NCI-H1436 treated with DMSO at 0.1 percent for 48 hours (cell line): ENCODE measurements around the gene THAP7.

Experiments used
- DNase-seq: peaks from one replicate; lab custom pipeline; 2025; lab: John Stamatoyannopoulos, UW

THAP7 gene

GRCh38 chr22:20964090-20964798 is 37.7 kb downstream of the THAP7 start:
- DNase-seq = no peak

- no peak for DNase-seq
Measured at GRCh38 chr22:20963201-20964052, 38.5 kb downstream of the THAP7 start.

DNA sequence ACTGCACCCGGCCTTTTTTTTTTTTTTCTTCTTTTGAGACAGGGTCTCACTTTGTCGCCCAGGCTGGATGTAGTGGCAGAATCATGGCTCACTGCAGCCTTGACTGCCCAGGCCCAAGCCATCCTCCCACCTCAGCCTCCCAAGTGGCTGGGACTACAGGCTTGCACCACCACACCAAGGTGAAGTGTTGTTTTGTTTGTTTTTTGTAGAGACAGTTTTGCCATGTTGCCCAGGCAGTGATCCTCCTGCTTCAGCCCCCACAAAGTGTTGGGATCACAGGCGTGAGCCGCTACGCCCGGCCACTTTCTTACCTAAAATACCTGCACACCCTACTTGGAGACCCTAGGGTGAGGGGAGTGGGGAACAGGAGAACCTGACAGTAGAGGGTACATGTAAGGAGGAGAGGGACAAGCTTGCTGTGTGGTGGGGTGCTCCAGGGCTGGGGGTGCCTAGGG is 39.4 kb downstream of the THAP7 start:
- DNase-seq = no peak

DNA sequence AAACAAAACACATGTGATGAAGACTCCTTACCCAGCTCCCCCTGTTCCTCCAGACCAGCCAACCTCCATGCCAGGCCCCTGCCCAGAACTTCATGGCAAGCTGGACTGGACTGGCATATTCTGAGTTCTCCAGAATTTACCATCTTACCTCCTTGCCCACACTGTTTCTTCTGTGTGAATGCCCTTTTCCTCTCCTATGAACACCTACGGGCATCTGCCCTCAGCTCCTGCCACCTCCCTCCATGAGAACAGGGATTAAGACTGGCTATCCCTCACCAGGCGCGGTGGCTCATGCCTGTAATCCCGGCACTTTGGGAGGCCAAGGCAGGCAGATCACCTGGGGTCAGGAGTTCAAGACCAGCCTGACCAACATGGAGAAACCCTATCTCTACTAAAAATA is 41.3 kb downstream of the THAP7 start:
- DNase-seq = no peak

- no peak for DNase-seq
Measured at GRCh38 chr22:20959578-20960461, 42.1 kb downstream of the THAP7 start.

DNA sequence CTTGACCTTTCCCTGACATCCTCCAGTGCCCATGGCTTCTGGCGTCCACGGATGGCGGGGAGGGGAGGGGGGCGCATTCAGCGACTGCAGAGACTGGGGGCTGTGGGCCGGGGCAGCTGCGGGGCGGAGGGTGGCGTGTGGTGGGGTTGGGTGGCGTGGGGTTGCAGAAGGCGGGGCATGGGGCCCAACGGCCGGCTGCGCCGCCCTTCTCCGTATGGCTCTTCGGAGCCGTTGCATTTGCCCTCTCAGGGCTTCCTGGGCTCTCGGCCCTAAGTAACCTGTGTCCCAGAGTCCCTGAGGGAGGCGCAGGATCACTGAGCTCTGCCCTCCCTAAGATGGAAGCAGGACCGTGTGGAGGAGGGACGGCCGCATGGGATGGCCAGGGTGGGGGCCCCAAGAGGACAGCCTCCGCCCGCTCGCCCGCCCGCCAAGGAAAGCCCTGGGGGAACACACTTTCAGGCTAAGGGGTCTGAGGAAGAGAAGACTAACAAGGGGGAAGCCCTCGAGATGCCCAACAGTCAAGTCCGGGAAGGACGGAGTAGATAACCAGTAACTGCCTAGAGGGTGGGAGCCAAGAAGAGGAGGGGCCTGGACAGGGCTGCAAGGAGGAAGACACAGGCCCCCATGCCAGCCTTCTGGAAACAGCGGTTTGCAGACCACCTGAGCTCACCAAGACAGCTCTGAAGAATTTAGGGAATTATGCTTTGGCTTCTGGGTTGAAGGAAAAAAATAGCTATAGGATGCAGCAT is 44.1 kb downstream of the THAP7 start:
- no peak for DNase-seq

DNA sequence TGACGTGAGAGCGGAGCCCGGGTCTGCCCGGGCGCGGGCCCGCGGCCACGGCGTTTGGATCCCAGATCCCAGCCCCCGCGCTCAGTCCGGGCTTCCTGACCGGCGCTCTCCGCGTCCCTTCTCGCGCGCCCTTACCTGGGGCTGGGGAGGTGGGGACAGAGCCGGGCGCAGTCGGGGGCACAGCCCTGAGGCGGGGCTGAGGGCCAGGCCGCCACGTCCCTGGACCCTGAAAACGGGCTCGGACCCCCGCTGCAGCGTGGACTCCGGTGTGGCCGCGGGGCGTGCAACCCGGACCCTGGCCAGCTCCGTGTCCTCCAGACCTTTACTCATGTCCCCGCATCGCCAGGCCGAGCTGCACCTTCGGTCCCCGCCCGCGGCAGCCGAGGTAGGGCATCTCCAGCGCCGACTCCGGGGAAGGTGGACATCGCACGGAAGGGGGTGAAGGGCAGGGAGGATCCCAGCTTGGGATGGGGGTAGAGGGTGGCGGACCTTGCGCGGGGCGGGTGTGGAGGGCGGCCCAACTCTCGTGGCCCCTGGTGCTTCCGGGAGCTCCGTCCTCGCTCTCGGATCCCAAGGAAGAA is 44.7 kb downstream of the THAP7 start:
- no peak for DNase-seq

GRCh38 chr22:20956258-20957101 is 45.4 kb downstream of the THAP7 start:
- DNase-seq = no peak

DNA sequence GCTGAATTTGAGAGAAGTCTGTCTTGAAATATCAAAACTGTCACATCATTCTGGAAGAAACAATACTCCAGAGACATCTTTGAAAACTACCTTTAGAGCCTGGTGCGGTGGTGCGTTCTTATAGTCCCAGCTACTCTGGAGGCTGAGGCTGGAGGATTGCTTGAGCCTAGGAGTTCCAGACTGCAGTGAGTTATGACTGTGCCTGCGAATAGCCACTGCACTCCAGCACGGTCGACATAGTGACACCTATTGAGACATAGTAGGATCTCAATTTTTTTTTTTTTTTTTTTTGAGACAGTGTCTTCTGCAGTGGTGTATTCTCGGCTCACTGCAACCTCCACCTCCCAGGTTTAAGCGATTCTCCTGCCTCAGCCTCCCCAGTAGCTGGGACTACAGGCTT is 46.4 kb downstream of the THAP7 start:
- DNase-seq = no peak

- DNase-seq = no peak
Measured at GRCh38 chr22:20953668-20954500, 48.0 kb downstream of the THAP7 start.

DNA sequence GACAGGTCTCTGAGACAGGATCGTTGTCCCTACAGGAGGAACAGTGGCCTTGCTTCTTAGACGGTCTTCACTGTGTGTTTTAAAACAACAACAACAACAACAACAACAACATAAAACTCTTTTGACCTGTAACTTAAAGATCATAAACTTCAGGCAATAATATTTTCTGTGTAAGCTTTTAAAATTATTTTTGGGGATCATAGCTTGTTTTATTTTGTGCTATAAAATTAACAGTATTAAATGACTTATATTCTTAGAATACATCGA is 48.6 kb downstream of the THAP7 start:
- DNase-seq = no peak

DNA sequence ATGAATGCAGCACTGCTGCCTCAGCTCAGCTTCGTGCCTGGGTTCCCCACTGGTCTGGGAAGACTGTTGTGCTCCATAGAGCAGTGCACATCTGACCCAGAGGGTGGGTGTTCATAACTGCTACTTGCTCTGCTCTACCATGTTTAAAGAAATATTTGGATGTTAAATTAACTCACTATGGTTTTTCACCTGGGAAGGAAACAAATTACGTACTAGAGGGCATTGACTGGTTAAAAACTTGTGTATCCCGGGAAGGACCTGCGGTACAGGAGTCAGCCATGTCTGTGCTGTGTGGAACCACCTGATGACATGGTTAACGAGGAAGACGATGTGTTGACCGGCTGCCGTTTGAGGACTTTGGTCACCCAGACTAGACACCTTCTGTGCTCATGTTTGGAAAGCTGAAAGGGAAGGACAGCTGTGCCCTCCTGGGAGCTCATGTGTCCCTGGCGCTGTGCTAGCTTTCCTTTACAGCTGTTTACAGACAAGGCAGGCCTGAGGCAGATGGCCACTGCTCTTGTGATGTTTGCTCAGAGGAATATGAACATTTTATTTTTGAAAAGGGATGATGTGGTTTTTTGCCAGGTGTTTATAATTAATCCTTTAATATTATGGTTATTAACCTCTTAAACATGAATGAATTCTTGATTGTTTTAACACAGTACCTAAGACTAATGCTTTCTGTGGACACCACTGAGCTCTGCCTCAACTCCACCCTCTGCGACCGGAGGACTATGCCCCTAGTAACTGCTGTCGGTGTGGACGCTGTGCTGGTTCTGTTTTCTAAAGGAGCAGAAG is 49.2 kb downstream of the THAP7 start:
- DNase-seq = no peak

DNA sequence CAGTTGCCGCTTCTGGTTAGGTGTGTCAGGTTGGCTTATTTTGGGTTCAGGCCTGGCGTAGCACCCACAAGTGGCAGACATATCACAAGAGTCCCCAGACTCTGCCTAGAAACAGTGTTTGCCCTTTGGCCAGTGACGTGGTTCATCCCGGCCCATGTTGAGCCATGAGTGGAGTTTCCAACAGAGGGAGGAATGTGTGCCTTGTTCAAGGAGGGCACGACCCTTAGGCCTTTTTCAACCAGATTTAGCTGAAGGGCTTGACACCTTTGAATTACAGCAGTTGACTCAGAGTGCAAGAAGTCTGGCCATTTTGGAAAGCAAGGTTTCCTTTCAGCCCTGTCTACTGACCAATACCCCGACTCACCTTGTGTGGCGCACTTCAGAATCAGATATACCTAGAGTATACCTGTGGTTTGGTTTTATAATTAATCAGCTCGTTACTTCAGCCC is 50.0 kb downstream of the THAP7 start:
- DNase-seq = no peak

- no peak for DNase-seq
Measured at GRCh38 chr22:20951151-20951931, 50.6 kb downstream of the THAP7 start.

- DNase-seq = no peak
Measured at GRCh38 chr22:20949698-20950183, 52.2 kb downstream of the THAP7 start.
